GM10248 (cell line): ENCODE results near the gene ZBTB40.

Source experiments
- CTCF ChIA-PET: fragments of 300-600 bp; sonication (Branson Sonifier 250); formaldehyde crosslinking; extraction: SDS; loops from one replicate; lab custom pipeline; 2021; ENCODE audit warnings: antibody characterized with exemption; lab: Yijun Ruan, JAX
- POLR2A ChIA-PET: fragments of 350-650 bp; sonication (Branson Sonifier 250); formaldehyde crosslinking; extraction: SDS; loops from one replicate; lab custom pipeline; 2020; ENCODE audit warnings: antibody characterized with exemption; lab: Yijun Ruan, JAX
- DNase-seq: peaks from one replicate; pipeline ENCODE4 v3.0.0; 2012; ENCODE audit errors: extremely low spot score
- CTCF ChIP-seq: IDR thresholded peaks from 2 replicates; pipeline ENCODE4 v1.5.1; 2012; ENCODE audit warnings: mild to moderate bottlenecking, low read depth; ENCODE audit errors: extremely low read depth, missing control alignments, control extremely low read depth

Gene ZBTB40

DNA sequence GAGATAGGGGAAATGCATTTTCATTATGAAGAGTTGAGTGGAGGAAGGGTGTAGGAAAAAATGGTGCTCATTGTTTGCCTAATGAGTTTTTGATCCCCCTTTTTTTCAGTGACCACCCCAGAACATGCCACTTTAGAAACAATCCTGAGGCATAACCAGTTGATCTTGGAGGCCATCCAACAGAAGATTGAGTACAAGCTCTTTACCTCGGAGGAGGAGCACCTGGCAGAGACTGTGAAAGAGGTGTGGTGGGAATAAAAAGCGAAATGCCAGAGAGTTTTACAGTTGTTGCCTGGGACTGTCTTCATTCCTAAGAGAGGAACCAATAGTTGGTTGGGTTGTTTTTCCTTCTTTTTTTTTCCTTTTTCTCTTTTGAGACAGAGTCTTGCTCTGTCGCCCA is 57.3 kb downstream of the ZBTB40 start:
- CTCF ChIA-PET: interaction anchor here (0.7 to 2.2 kb wide), 2 partner anchors 14 to 23 kb away, joined by 3 to 5 read pairs; no protein-coding TSS in a partner anchor
- DNase-seq: no peak
- TF ChIP-seq CTCF: no peak
- POLR2A ChIA-PET: no interaction called here

GRCh38 chr1:22509815-22510214 is 58.2 kb downstream of the ZBTB40 start:
- no peak for TF ChIP-seq CTCF
- DNase-seq: no peak
- ChIA-PET POLR2A (no interaction called here), CTCF (interaction anchor here (0.9 to 2.2 kb wide), 4 partner anchors 11 to 39 kb away, joined by 3 to 5 read pairs (median 4); no protein-coding TSS in a partner anchor)

DNA sequence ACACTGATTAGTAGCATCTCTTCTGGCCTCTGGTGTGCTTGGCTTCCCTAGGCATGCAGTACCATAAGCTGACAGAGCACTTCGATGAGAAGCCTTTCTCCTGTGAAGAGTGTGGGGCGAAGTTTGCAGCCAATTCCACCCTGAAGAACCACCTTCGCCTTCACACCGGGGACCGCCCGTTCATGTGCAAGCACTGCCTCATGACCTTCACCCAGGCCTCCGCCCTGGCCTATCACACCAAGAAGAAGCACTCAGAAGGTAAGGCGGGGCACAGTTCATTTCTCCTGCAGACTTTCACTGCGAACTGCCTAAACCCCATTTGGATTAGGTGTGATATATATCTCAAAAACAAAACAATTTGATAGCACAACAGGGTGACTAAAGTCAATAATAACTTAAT is 61.2 kb downstream of the ZBTB40 start:
- CTCF ChIA-PET: interaction anchor here (2.2 kb wide), 1 partner anchor 9 kb away, joined by 7 read pairs; no protein-coding TSS in a partner anchor

DNA sequence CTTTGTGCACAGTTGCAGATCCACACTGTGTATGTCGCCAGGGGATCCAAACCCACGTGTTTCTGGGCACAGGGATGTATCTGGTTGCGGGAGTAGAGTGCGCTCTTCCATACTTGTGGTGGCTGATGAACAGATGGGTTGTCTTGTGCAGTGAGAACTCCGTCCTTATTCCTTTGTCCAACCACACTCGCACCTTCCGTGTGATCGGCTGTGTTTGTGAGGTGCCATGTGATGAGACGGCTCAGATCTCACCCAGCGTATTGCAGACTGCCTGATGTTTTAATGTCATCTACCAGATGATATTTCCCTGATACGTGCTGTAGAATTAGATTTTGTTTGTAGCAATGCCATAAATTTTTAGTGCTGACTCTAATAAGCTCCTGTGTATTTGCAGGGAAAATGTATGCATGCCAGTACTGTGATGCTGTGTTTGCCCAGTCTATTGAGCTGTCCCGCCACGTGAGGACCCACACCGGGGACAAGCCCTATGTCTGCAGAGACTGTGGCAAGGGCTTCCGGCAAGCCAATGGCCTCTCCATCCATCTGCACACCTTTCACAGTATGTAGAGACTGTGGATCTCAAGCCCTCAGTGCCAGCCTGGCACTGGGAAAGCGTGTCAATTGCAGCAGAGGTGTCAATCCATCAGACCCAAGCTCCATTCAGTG is 65.4 kb downstream of the ZBTB40 start:
- ChIA-PET POLR2A (no interaction called here), CTCF (no interaction called here)
- DNase-seq: no peak
- no peak for TF ChIP-seq CTCF

More for the DNA sequence above, 61.2 kb downstream of the ZBTB40 start:
- DNase-seq: no peak
- TF ChIP-seq CTCF: no peak
- POLR2A ChIA-PET: no interaction called here

- POLR2A ChIA-PET: no interaction called here
- no peak for TF ChIP-seq CTCF
- CTCF ChIA-PET: no interaction called here
- DNase-seq: no peak
Measured at GRCh38 chr1:22517956-22518355, 66.3 kb downstream of the ZBTB40 start.

- DNase-seq: no peak
Measured at GRCh38 chr1:22518379-22518778, 66.7 kb downstream of the ZBTB40 start.

More at GRCh38 chr1:22518379-22518778, 66.7 kb downstream of the ZBTB40 start:
- ChIA-PET POLR2A (no interaction called here), CTCF (interaction anchor here (0.8 kb wide), 1 partner anchor 445 kb away, joined by 3 read pairs; no protein-coding TSS in a partner anchor)
- no peak for TF ChIP-seq CTCF
